Naive thymus-derived CD4-positive, alpha-beta T cell (primary cell): ENCODE results near the gene KRTAP10-1. TPM values are rescaled to one million over a fixed set of nuclear protein-coding genes. Genes with fewer than 3 reads are reported as not detected.
A peak's percentile ranks its signal among the peaks of the same experiment; 100 is the strongest.

ENCODE experiments used
- ATAC-seq: fragments of 150-1000 bp; cut with Tn5 transposase; 2 replicates; pipeline ENCODE4 v1.10.0; 2021; ENCODE audit warnings: mild to moderate bottlenecking, moderate library complexity
- CTCF ChIA-PET: fragments of 350-600 bp; sonication (Branson Sonifier 250); formaldehyde crosslinking; loops from one replicate; lab custom pipeline; 2021; ENCODE audit warnings: antibody characterized with exemption; lab: Charles Lee
- POLR2A ChIA-PET: fragments of 350-600 bp; sonication (Branson Sonifier 250); formaldehyde crosslinking; loops from one replicate; lab custom pipeline; 2021; ENCODE audit warnings: antibody characterized with exemption, inconsistent platforms; lab: Charles Lee
- DNase-seq, 9 donors: peaks; one replicate each; pipeline versions ENCODE4 v3.0.0 to v3.0.0-alpha.2; 2020 to 2022; ENCODE audit warnings: mixed read lengths in 1 of 9
- H3K27ac ChIP-seq: one replicate; pipeline ENCODE4 v1.7.0; 2013; ENCODE audit warnings: mild to moderate bottlenecking, low read depth, low read length, moderate library complexity
- H3K27me3 ChIP-seq, 2 donors: one replicate each; pipeline ENCODE4 v1.7.0; 2013; ENCODE audit warnings: low read length in 2 of 2, mild to moderate bottlenecking in 2 of 2, moderate library complexity in 2 of 2; ENCODE audit not compliant: control insufficient read depth in 2 of 2, insufficient read depth in 2 of 2
- H3K36me3 ChIP-seq, 3 experiments: 1 replicate in 2 of 3; 2 replicates in 1 of 3; pipeline ENCODE4 v1.7.0; 2013; ENCODE audit warnings: low read length in 3 of 3, mild to moderate bottlenecking in 3 of 3, moderate library complexity in 1 of 3; ENCODE audit not compliant: insufficient read depth in 3 of 3, control insufficient read depth in 2 of 3
- H3K4me1 ChIP-seq, 2 donors: one replicate each; pipeline ENCODE4 v1.7.0; 2013; ENCODE audit warnings: low read length in 2 of 2, mild to moderate bottlenecking in 2 of 2, moderate library complexity in 1 of 2; ENCODE audit not compliant: control insufficient read depth in 2 of 2, insufficient read depth in 2 of 2
- H3K4me3 ChIP-seq: 2 replicates; pipeline ENCODE4 v1.7.0; 2013; ENCODE audit warnings: mild to moderate bottlenecking, low read length
- H3K9me3 ChIP-seq, 3 experiments: 1 replicate in 2 of 3; 2 replicates in 1 of 3; pipeline ENCODE4 v1.7.0; 2013; ENCODE audit warnings: low read length in 3 of 3; ENCODE audit not compliant: control insufficient read depth in 2 of 3
- H3K27ac Mint-ChIP-seq, 9 donors: one replicate each; pipeline ENCODE4 v1.8.0; 2020 to 2022; ENCODE audit warnings: mixed read lengths in 9 of 9, mild to moderate bottlenecking in 8 of 9, moderate library complexity in 5 of 9, inconsistent platforms in 2 of 9
- H3K27me3 Mint-ChIP-seq, 5 donors: one replicate each; pipeline ENCODE4 v1.8.0; 2021 to 2022; ENCODE audit warnings: mixed read lengths in 5 of 5, mild to moderate bottlenecking in 1 of 5
- H3K36me3 Mint-ChIP-seq, 5 donors: one replicate each; pipeline ENCODE4 v1.8.0; 2020 to 2022; ENCODE audit warnings: mixed read lengths in 5 of 5, mild to moderate bottlenecking in 3 of 5, inconsistent platforms in 1 of 5
- H3K4me1 Mint-ChIP-seq, 7 donors: one replicate each; pipeline ENCODE4 v1.8.0; 2020 to 2022; ENCODE audit warnings: mixed read lengths in 7 of 7, mild to moderate bottlenecking in 3 of 7, inconsistent platforms in 1 of 7
- H3K4me3 Mint-ChIP-seq, 10 donors: one replicate each; pipeline ENCODE4 v1.8.0; 2020 to 2022; ENCODE audit warnings: mild to moderate bottlenecking in 10 of 10, mixed read lengths in 10 of 10, moderate library complexity in 6 of 10, inconsistent platforms in 2 of 10
- H3K9me3 Mint-ChIP-seq, 11 donors: one replicate each; pipeline ENCODE4 v1.8.0; 2020 to 2022; ENCODE audit warnings: mixed read lengths in 11 of 11, mild to moderate bottlenecking in 4 of 11, inconsistent platforms in 1 of 11, moderate library complexity in 1 of 11
- intact Hi-C, 2 donors: fragments of 100-400 bp; cut with micrococcal nuclease; formaldehyde crosslinking; loops; one replicate each; pipeline ENCODE4 v1.15.1; 2023
- polyA plus RNA-seq, 2 donors: library from polyadenylated mRNA; unstranded; fragments of 300-500 nt; fragmentation: Illumina TruSeq; gene quantifications; one replicate each; pipeline ENCODE4 v1.2.3, GENCODE V29; 2021
- total RNA-seq, 6 experiments: library from RNA in 5 of 6; stranded (reverse) in 5 of 6; gene quantifications; 1 replicate in 5 of 6; 2 replicates in 1 of 6; pipeline ENCODE4 v1.2.3 and lab custom pipeline; 2021 to 2026

KRTAP10-1 gene
- total and polyA plus RNA-seq, 7 experiments from 2014 or later: not detected

DNA sequence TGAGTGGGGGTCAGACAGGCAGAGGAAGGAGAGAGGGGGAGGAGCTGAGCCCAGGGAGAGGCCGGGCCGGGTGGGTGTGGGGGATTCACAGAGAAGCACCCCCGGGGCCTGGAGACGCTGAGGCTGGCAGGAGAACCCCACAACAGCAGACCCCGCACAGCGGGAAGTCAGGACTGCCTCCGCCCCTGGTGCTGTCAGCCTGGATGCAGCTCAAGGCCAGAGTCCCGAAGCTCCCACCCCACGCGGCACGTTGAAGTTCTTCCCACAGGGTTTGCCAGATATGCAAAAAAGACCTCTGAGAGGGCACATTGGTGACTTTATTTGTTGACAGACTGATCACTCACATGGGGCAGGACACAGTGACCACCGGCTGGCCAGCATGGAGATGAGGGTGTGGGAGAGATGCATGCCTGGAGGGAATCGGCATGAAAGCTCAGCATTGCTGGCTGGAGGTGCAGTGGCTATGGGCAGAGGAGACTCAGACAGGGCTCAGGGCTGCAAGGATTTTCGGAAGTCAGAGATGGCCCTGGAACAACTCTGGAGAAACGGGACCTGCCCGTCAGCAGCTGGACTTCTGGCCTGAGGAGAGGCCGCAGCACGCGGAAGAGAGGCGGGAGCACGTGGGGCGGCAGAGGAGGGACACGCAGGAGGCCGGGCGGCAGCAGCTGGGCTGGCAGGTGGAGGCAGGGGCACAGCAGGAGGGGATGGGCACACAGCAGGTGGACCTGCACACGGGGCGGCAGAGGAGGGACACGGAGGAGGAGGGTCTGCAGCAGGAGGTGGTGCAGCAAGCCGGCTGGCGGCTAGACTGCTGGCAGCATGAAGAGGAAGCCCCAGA is 17.7 kb upstream of the KRTAP10-1 start:
- ATAC-seq (no peak), DNase-seq (no peak)
- Mint-ChIP-seq H3K27me3 (peaks cover 0 to 40% (median 2%) of the 10 kb centered on the region in 5 donors), H3K9me3 (peaks cover 10 to 69% (median 27%) of the 10 kb centered on the region in 11 donors), H3K4me3 (no peak overlapping the region), H3K27ac (no peak overlapping the region), H3K4me1 (peaks cover 0 to 4% (median 0%) of the 10 kb centered on the region in 7 donors), H3K36me3 (peaks cover 9 to 21% (median 21%) of the 10 kb centered on the region in 5 donors)
- POLR2A ChIA-PET: no interaction called here
- H3K36me3 ChIP-seq: no peaks in the 10 kb centered on the region
- no peaks in the 10 kb centered on the region for H3K4me1 ChIP-seq
- peaks cover 0 to 10% (median 0%) of the 10 kb centered on the region in 3 experiments for H3K9me3 ChIP-seq
- no peak overlapping the region for H3K27ac ChIP-seq
- H3K27me3 ChIP-seq: no peaks in the 10 kb centered on the region
- H3K4me3 ChIP-seq: no peak overlapping the region
- CTCF ChIA-PET: interaction anchor here (0.8 kb wide), 1 partner anchor 10 kb away, joined by 3 read pairs; no protein-coding TSS in a partner anchor
- intact Hi-C loops: no loop called here

DNA sequence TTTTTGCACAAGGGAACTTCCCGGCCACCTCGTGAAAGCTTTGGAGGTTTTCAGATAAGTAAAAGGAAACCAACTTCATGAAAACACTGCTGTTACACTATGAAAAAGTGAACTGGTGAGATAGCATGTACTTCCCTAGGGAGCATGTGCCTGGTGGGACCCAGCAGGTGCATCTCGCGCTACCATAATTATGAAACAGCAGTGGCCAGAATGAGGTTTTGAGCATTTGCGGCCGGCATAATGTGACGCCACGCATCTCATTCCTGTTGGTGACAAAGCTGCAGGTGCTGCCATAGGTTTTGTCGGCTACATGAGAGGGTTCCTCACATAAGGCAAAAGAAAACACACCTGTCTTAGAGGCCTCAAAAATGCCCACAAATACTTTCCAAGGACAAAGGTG is 16.9 kb upstream of the KRTAP10-1 start:
- no peaks in the 10 kb centered on the region for H3K27me3 ChIP-seq
- no peak overlapping the region for H3K4me3 ChIP-seq
- H3K9me3 Mint-ChIP-seq: peaks cover 5 to 61% (median 22%) of the 10 kb centered on the region in 11 donors
- peaks cover 0 to 10% (median 0%) of the 10 kb centered on the region in 3 experiments for H3K9me3 ChIP-seq
- H3K4me1 ChIP-seq: no peaks in the 10 kb centered on the region
- CTCF ChIA-PET: no interaction called here
- peaks cover 0 to 34% (median 2%) of the 10 kb centered on the region in 5 donors for H3K27me3 Mint-ChIP-seq
- ATAC-seq (no peak), DNase-seq (no peak)
- H3K4me1 Mint-ChIP-seq: peaks cover 0 to 3% (median 0%) of the 10 kb centered on the region in 7 donors
- H3K27ac ChIP-seq: no peak overlapping the region
- H3K27ac Mint-ChIP-seq: no peak overlapping the region
- H3K36me3 Mint-ChIP-seq: peaks cover 2 to 16% (median 15%) of the 10 kb centered on the region in 5 donors
- no peak overlapping the region for H3K4me3 Mint-ChIP-seq
- no peaks in the 10 kb centered on the region for H3K36me3 ChIP-seq
- POLR2A ChIA-PET: interaction anchor here (0.7 kb wide), 1 partner anchor 244 kb away, joined by 3 read pairs; no protein-coding TSS in a partner anchor
- intact Hi-C loops: no loop called here

DNA sequence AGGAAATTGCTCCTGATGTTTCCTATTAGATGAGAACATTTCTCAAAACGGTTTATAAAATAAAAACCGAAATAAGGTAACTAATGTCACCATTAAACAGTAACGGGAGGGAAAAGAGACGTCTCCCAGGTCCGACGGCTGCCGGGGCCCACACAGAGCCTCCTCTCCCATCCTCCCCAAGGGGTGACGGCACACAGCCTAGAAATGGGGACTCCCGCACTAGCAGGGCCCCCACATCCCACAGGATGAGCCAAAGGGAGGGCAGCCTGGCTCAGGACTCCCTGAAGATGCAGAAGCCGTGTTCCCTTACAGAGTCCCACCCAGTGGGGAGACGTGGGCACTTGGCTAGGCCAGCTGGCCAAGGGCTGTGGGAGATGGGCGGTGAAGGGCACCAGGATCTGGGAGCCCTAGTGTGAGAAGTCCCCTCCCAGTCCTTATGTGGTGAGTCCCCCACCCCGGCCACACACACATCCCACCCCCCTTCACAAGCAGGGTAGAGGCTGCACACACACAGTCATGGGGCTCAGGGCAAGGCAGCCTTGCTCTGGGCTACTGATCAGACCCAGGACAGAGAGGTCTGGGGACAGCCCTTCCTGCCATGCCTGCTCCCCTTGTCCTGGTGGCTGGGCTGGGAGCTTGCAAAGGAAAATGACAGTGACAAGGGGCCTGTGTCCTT is 15.3 kb upstream of the KRTAP10-1 start:
- DNase-seq: no peak
- Histone ChIP-seq H3K4me3 (no peak overlapping the region), H3K36me3 (no peaks in the 10 kb centered on the region), H3K27ac (no peak overlapping the region), H3K27me3 (no peaks in the 10 kb centered on the region), H3K9me3 (peaks cover 0 to 10% (median 0%) of the 10 kb centered on the region in 3 experiments), H3K4me1 (no peaks in the 10 kb centered on the region)
- Mint-ChIP-seq H3K4me1 (peaks cover 0 to 5% (median 0%) of the 10 kb centered on the region in 7 donors), H3K27me3 (peaks cover 0 to 21% (median 2%) of the 10 kb centered on the region in 5 donors), H3K27ac (peak overlapping the region in 1 of 9 donors; percentile 34), H3K9me3 (peaks cover under 1 to 46% (median 15%) of the 10 kb centered on the region in 11 donors), H3K4me3 (no peak overlapping the region), H3K36me3 (peaks cover 0 to 19% (median 10%) of the 10 kb centered on the region in 5 donors)
- intact Hi-C loops: no loop called here
- ChIA-PET CTCF (no interaction called here), POLR2A (no interaction called here)
- no peak for ATAC-seq

DNA sequence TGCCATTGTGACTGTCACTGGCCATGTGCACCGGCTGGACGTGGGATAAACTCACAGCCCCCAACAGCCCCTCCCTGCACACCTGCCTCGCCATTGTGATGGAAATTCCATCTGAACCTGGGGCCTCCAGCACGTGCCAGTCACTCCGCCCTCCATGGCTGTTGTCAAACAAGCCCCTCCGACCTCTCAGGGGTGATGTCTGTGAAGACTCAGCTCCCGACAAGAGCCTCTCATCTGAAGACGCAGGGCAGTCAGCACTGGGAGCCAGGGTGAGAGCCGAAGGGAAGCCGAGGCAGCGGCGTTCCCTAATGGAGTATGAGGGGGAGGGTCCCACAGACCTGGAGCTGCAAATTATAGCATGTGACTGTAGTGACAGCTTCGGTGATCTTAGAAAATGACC is 12.7 kb upstream of the KRTAP10-1 start:
- H3K36me3 Mint-ChIP-seq: peaks cover 4 to 28% (median 16%) of the 10 kb centered on the region in 5 donors
- H3K4me1 Mint-ChIP-seq: peaks cover 8 to 22% (median 18%) of the 10 kb centered on the region in 7 donors
- ChIA-PET CTCF (no interaction called here), POLR2A (no interaction called here)
- peaks cover 1 to 36% (median 11%) of the 10 kb centered on the region in 11 donors for H3K9me3 Mint-ChIP-seq
- Histone ChIP-seq H3K36me3 (no peaks in the 10 kb centered on the region), H3K27ac (no peak overlapping the region), H3K9me3 (peaks cover 0 to 10% (median 0%) of the 10 kb centered on the region in 3 experiments), H3K27me3 (no peaks in the 10 kb centered on the region), H3K4me3 (no peak overlapping the region), H3K4me1 (peaks cover 7 to 11% of the 10 kb centered on the region in 2 donors)
- DNase-seq (no peak), ATAC-seq (no peak)
- peaks cover 0 to 8% (median 0%) of the 10 kb centered on the region in 5 donors for H3K27me3 Mint-ChIP-seq
- intact Hi-C loops: no loop called here
- no peak overlapping the region for H3K4me3 Mint-ChIP-seq
- no peak overlapping the region for H3K27ac Mint-ChIP-seq

DNA sequence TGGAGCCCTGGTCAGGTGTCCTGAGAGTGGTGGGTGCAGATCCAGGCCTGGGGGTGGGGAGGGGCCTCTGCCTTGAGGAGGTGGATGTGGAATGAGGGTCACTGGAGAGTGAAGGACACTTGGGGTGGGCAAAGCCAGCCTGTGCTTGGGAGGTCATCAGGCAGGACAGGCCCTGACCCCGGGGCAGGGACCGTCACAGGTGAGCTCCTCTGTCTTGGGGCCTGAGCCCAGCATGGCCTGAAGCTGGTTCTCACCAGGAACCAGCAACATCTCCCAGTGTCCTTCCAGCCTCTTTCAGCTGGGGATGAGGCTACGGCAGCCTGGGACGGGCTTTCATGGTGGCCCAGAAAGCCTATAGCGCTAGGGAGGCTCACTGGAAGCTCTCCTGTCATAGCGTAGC is 12.1 kb upstream of the KRTAP10-1 start:
- Histone ChIP-seq H3K27me3 (no peaks in the 10 kb centered on the region), H3K9me3 (peaks cover 0 to 10% (median 2%) of the 10 kb centered on the region in 3 experiments), H3K36me3 (no peaks in the 10 kb centered on the region), H3K4me3 (no peak overlapping the region), H3K27ac (no peak overlapping the region), H3K4me1 (peaks cover 13 to 15% of the 10 kb centered on the region in 2 donors)
- Mint-ChIP-seq H3K27ac (no peak overlapping the region), H3K27me3 (peaks cover 0 to 8% (median 0%) of the 10 kb centered on the region in 5 donors), H3K4me3 (no peak overlapping the region), H3K4me1 (peaks cover 14 to 27% (median 23%) of the 10 kb centered on the region in 7 donors), H3K36me3 (peaks cover 10 to 32% (median 21%) of the 10 kb centered on the region in 5 donors), H3K9me3 (peaks cover 5 to 41% (median 17%) of the 10 kb centered on the region in 11 donors)
- intact Hi-C loops: no loop called here
- ChIA-PET POLR2A (no interaction called here), CTCF (no interaction called here)
- ATAC-seq (no peak), DNase-seq (no peak)

DNA sequence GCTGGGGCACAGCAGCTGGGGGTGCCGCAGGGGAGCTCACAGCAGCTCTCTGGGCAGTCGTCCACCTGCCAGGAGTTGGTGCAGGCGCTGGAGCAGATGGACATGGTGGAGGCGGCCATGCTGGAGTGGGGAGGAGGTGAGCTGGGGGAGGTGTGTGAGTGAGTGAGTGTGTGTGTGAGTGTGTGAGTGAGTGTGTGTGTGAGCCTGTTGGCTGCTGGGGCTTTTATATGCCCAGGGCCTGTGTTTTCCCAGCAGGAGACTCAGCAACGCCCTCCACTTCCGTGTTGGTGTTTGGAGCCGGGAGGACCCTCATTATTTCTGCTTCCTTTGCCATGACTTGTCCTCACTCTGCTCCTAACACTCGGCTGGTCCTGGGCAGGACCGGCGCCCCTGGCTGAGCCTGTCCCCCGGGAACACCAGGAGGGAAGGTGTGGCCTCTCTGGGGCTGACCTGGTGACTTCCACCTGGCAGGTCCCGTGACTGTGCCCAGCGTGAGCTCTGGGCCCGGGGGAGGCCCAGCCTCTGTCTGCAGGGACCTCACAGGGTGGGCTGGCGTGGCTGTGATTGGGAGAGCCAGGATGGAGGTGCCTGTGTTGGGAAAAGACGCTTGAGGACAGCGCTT is 11.5 kb upstream of the KRTAP10-1 start, which contains the start of gene KRTAP10-2:
Gene KRTAP10-2 (minus strand): TSS at position 166 of the 622 bp plus-strand sequence. CDS start 47 bp downstream, at position 119.
- Histone ChIP-seq H3K4me3 (no peak within 1 kb of the TSS), H3K27me3 (no peaks in the 10 kb centered on the region), H3K4me1 (peaks cover 15 to 19% of the 10 kb centered on the region in 2 donors), H3K27ac (no peak within 1 kb of the TSS), H3K9me3 (peaks cover 4 to 14% (median 8%) of the 10 kb centered on the region in 3 experiments), H3K36me3 (no peaks in the 10 kb centered on the region)
- Mint-ChIP-seq H3K36me3 (peaks cover 17 to 39% (median 28%) of the 10 kb centered on the region in 5 donors), H3K4me3 (no peak within 1 kb of the TSS), H3K9me3 (peaks cover 12 to 48% (median 24%) of the 10 kb centered on the region in 11 donors), H3K27ac (no peak within 1 kb of the TSS), H3K4me1 (peaks cover 16 to 34% (median 30%) of the 10 kb centered on the region in 7 donors), H3K27me3 (peaks cover 0 to 8% (median 0%) of the 10 kb centered on the region in 5 donors)
- ChIA-PET POLR2A (no interaction called here), CTCF (no interaction called here)
- intact Hi-C loops: no loop called here
- ATAC-seq (no peak), DNase-seq (no peak)
